Measurements from ENCODE around the gene ARRB1.

- no peak for TF ChIP-seq TAF1 (IDR thresholded peaks at IDR 0.05; ENCODE audit: borderline replicate concordance, insufficient read depth, low read length)
- peak; percentile 44 for TF ChIP-seq POLR2AphosphoS5 (IDR thresholded peaks at IDR 0.05; ENCODE audit: low read depth, low read length)
- TF ChIP-seq REST (IDR thresholded peaks at IDR 0.05; ENCODE audit: insufficient read depth in 1 of 2, low read depth in 2 of 2, low read length in 2 of 2), result no peak
Measured at GRCh38 chr11:75400146-75400865, 48.8 kb upstream of the ARRB1 start.
